GM20000 (cell line): ENCODE data around the gene ELSPBP1.
"Not testable (repeated sequence)": the region's sequence is repeated elsewhere in the genome, so short reads cannot be mapped to it uniquely, and the experiment has no call there.

Source experiments
- DNase-seq: peaks from one replicate; pipeline ENCODE4 v3.0.0; 2012; ENCODE audit warnings: low spot score
- CTCF ChIP-seq: IDR thresholded peaks from 2 replicates; pipeline ENCODE4 v1.5.1; 2012; ENCODE audit warnings: mild to moderate bottlenecking, control low read depth; ENCODE audit errors: extremely low read depth, missing control alignments

ELSPBP1 gene

GRCh38 chr19:48064509-48064908 lies 70.1 kb downstream of the ELSPBP1 start:
- no peak for DNase-seq
- TF ChIP-seq CTCF, result no peak

GRCh38 chr19:48069435-48069834 lies 75.0 kb downstream of the ELSPBP1 start:
- DNase-seq, result no peak
- no peak for TF ChIP-seq CTCF

- DNase-seq, result not testable (repeated sequence)
Observed at GRCh38 chr19:48070177-48070769, 75.8 kb downstream of the ELSPBP1 start.
